NCI-H526 (cell line): ENCODE measurements around the gene CCHCR1.

Source experiments
- DNase-seq, 2 experiments: peaks; one replicate each; lab custom pipeline; 2025; lab: John Stamatoyannopoulos, UW

CCHCR1 gene

GRCh38 chr6:31103136-31103535 lies 54.5 kb downstream of the CCHCR1 start:
- DNase-seq, result no peak

DNA sequence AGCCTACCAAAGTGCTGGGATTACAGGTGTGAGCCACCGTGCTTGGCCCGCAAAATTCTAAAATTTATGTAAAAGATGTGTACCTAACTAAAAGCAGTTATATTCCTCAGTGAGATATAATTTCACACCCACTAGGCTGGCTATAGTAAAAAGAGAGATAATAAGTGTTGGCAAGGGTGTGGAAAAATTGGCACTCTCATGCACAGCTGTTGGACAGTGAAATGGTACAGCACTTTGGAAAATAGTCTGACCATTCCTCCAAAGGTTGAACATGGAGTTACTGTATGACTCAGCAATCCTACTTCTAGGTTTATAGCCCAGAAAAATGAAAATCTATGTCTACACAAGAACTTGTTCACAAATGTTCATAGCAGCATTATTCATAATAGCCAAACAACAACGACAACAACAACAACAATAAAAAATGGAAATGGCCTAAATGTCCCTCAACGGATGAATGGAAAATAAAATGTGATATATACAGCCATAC lies 59.1 kb downstream of the CCHCR1 start:
- DNase-seq, result no peak

DNA sequence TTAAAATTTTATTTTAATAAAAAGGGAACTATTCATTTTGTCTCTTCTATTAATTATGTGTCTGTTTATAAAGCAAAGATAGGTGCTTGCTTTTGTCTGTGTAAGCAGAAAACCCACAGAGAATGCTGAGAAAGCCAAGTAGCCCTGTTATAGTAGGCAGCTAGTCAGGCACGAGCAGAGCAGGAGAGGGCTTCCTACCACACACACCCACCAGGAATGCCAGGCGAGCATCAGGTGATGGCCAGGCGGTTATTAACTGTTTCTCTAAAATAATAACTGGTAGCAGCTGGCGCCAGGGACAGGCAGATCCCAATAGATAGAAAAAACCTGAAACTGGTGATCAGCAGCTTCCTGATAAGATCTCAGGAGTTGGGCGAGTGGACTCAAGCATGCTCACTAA lies 60.9 kb downstream of the CCHCR1 start:
- no peak for DNase-seq

GRCh38 chr6:31096215-31096614 lies 61.4 kb downstream of the CCHCR1 start:
- no peak for DNase-seq

DNA sequence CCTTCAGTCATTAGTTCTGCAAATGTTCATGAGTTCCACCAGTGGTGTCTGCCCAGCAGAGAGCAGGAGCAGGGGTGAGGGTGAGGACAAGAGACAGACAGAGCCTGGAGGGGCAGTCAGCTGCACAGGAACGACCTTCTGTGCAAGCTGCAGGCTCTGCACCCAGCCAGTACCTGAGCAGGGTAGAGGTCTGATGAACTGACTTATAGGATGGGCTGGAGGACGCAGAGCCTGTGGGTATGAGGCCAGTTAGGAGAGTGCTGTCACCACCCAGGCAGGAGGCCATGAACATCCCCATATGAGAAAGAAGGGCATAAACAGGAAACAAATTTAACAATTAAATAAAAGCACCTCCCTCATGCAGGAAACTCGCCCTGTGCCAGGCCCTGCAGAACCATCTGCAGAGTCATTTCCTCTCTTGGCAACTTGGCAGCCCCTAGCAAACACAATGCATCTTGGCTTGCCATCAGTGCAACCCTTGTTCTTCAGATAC lies 63.2 kb downstream of the CCHCR1 start:
- no peak for DNase-seq

DNA sequence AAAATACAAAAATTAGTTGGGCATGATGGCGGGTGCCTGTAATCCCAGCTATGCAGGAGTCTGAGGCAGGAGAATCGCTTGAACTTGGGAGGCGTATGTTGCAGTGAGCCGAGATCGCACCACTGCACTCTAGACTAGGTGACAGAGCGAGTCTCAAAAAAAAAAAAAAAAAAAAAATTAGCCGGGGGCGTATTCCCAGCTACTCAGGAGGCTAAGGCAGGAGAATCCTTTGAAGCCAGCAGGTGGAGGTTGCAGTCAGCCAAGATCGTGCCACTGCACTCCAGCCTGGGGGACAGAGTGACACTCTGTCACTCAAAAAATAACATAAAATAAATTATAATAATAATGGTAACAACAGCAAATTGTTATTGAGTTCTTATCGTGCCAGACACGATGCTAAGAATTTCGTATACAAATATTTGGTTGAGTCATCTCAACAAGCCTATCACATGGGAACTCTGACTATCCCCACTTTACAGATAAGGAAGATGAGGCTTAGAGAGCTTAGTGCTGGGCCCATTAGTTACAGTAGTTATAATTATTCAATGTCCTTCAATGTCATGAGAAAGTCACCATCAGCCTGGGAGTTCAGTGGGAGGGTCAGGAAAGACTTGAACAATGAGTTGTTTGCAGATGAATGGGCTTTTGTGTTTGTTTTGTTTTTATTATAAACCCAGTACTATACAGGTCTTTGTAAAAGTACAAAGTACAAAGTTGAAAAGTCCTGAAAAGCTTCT lies 64.7 kb downstream of the CCHCR1 start:
- no peak for DNase-seq
